Transverse colon (tissue), 4 donors: Measurements from ENCODE around the gene ACKR1. TPM values are rescaled to one million over a fixed set of nuclear protein-coding genes. Genes with fewer than 3 reads are reported as not detected.

ENCODE experiments used
- DNase-seq: peaks from one replicate; pipeline ENCODE4 v3.0.0-alpha.2; 2019
- H3K27ac ChIP-seq, 4 donors: fragments of 200-600 bp; sonication (generic); 2 replicates each; pipeline ENCODE4 v1.5.1; 2016 to 2018; ENCODE audit warnings: inconsistent platforms in 4 of 4
- H3K27me3 ChIP-seq: fragments of 200-600 bp; sonication (generic); 2 replicates; pipeline ENCODE4 v1.5.1; 2017; ENCODE audit warnings: inconsistent platforms
- H3K36me3 ChIP-seq, 4 donors: fragments of 200-600 bp; sonication (generic); 2 replicates each; pipeline ENCODE4 v1.5.1; 2017 to 2019; ENCODE audit warnings: inconsistent platforms in 4 of 4
- H3K4me1 ChIP-seq, 4 donors: fragments of 200-600 bp; sonication (generic); 2 replicates each; pipeline ENCODE4 v1.5.1; 2017 to 2020; ENCODE audit warnings: inconsistent platforms in 4 of 4
- H3K4me3 ChIP-seq, 4 donors: fragments of 200-600 bp; sonication (generic); 1 replicate in 1 of 4; 2 replicates in 3 of 4; pipeline versions ENCODE4 v1.5.1 to v1.6.1; 2017 to 2019; ENCODE audit warnings: inconsistent platforms in 4 of 4
- H3K9me3 ChIP-seq, 2 donors: fragments of 200-600 bp; sonication (generic); 2 replicates each; pipeline ENCODE4 v1.5.1; 2017 to 2019; ENCODE audit warnings: inconsistent platforms in 2 of 2
- CTCF ChIP-seq, 5 experiments: fragments of 200-600 bp in 3 of 5; fragments of 450-650 bp in 2 of 5; sonication (generic) in 3 of 5; IDR thresholded peaks; 1 replicate in 2 of 5; 2 replicates in 3 of 5; pipeline ENCODE4 v1.5.1; 2016 to 2017; ENCODE audit warnings: antibody characterized with exemption in 5 of 5, inconsistent platforms in 3 of 5, mild to moderate bottlenecking in 2 of 5, moderate library complexity in 1 of 5
- EP300 ChIP-seq: sonication (generic); formaldehyde crosslinking; IDR thresholded peaks from one replicate; pipeline ENCODE4 v1.6.1; 2017; ENCODE audit warnings: antibody characterized with exemption, low read depth
- POLR2A ChIP-seq: fragments of 450-650 bp; IDR thresholded peaks from one replicate; pipeline ENCODE4 v1.6.1; 2016; ENCODE audit warnings: antibody characterized with exemption, mild to moderate bottlenecking, moderate library complexity
- POLR2AphosphoS5 ChIP-seq, 3 donors: sonication (generic); formaldehyde crosslinking; IDR thresholded peaks; one replicate each; pipeline ENCODE4 v1.6.1; 2016; ENCODE audit warnings: antibody characterized with exemption in 3 of 3
- WGBS, 2 donors: methylation state at CpG; one replicate each; pipeline ENCODE4 v1.1.5; 2018; ENCODE audit warnings: low coverage in 1 of 2; 5-methylcytosine and 5-hydroxymethylcytosine counted together
- in situ Hi-C, 4 donors: fragments of 200-750 bp; cut with MboI; loops; one replicate each; pipeline versions ENCODE4 v1.15.0 to v1.15.1; 2017; ENCODE audit warnings: low sequenced_read_pairs in 3 of 4, low pct_ligation_motif_present in 1 of 4, low pct_unique_long_range_greater_than_20kb in 1 of 4
- intact Hi-C: fragments of 100-400 bp; cut with DNase I; formaldehyde crosslinking; loops from one replicate; pipeline ENCODE4 v1.15.1; 2023; ENCODE audit warnings: low total_unique reads
- total RNA-seq, 4 donors: library from RNA; depleted of rRNA; stranded (reverse); fragments of >200 nt; gene quantifications; one replicate each; pipeline ENCODE4 v1.1.0, GENCODE V29; 2016

The ACKR1 gene
- total RNA-seq, 4 donors from 2014 or later: 4.1 to 16.7 (median 9.9) TPM

GRCh38 chr1:159175571-159175970 lies 29.1 kb upstream of the ACKR1 start:
- TF ChIP-seq POLR2A: no peak
- no peak for TF ChIP-seq CTCF (IDR thresholded peaks at IDR 0.05)
- no peak for TF ChIP-seq EP300
- no peak for TF ChIP-seq POLR2AphosphoS5 (IDR thresholded peaks at IDR 0.05)
- DNase-seq: no peak
- WGBS, 2 donors: 62 to 85% methylated on average over 2 of the region's 2 CpGs
- intact Hi-C loops: no loop called here
- H3K4me3 ChIP-seq: no peak overlapping the region
- no peaks in the 10 kb centered on the region for H3K9me3 ChIP-seq
- peaks cover 31% of the 10 kb centered on the region for H3K27me3 ChIP-seq
- no peak overlapping the region for H3K27ac ChIP-seq
- in situ Hi-C loops: no loop called here
- peaks cover 0 to 4% (median 0%) of the 10 kb centered on the region in 4 donors for H3K4me1 ChIP-seq
- no peaks in the 10 kb centered on the region for H3K36me3 ChIP-seq

GRCh38 chr1:159177272-159177907 lies 27.3 kb upstream of the ACKR1 start:
- no peak for TF ChIP-seq CTCF (IDR thresholded peaks at IDR 0.05)
- no peak for TF ChIP-seq POLR2AphosphoS5 (IDR thresholded peaks at IDR 0.05)
- TF ChIP-seq EP300: no peak
- intact Hi-C loops: loop anchor here (2.0 kb wide), 1 partner anchor 77 kb away; no protein-coding TSS in a partner anchor
- in situ Hi-C loops: no loop called here
- H3K4me1 ChIP-seq: peaks cover 0 to 4% (median 0%) of the 10 kb centered on the region in 4 donors
- no peaks in the 10 kb centered on the region for H3K36me3 ChIP-seq
- H3K27ac ChIP-seq: no peak overlapping the region
- DNase-seq: peak; percentile 22
- no peaks in the 10 kb centered on the region for H3K9me3 ChIP-seq
- H3K27me3 ChIP-seq: peaks cover 13% of the 10 kb centered on the region
- no peak overlapping the region for H3K4me3 ChIP-seq
- WGBS, 2 donors: 0 to 18% methylated on average over 1 to 3 of the region's 3 CpGs

GRCh38 chr1:159179906-159180305 lies 24.8 kb upstream of the ACKR1 start:
- Histone ChIP-seq H3K4me1 (no peaks in the 10 kb centered on the region), H3K27me3 (no peaks in the 10 kb centered on the region), H3K9me3 (no peaks in the 10 kb centered on the region), H3K36me3 (no peaks in the 10 kb centered on the region), H3K4me3 (no peak overlapping the region), H3K27ac (no peak overlapping the region)
- in situ Hi-C loops (no loop called here), intact Hi-C loops (no loop called here)
- no peak for TF ChIP-seq EP300
- TF ChIP-seq POLR2A: no peak
- no peak for TF ChIP-seq CTCF (IDR thresholded peaks at IDR 0.05)
- TF ChIP-seq POLR2AphosphoS5 (IDR thresholded peaks at IDR 0.05): no peak
- no peak for DNase-seq

- DNase-seq: no peak
- 97 to 100% methylated on average over 2 of the region's 2 CpGs for WGBS, 2 donors
- no peak overlapping the region for H3K4me3 ChIP-seq
- intact Hi-C loops: no loop called here
- peaks cover 5% of the 10 kb centered on the region for H3K27me3 ChIP-seq
- H3K9me3 ChIP-seq: no peaks in the 10 kb centered on the region
- H3K4me1 ChIP-seq: no peaks in the 10 kb centered on the region
- no peak overlapping the region for H3K27ac ChIP-seq
- in situ Hi-C loops: no loop called here
- TF ChIP-seq POLR2AphosphoS5 (IDR thresholded peaks at IDR 0.05) (no peak), CTCF (IDR thresholded peaks at IDR 0.05) (no peak), EP300 (no peak), POLR2A (no peak)
- no peaks in the 10 kb centered on the region for H3K36me3 ChIP-seq
Observed at GRCh38 chr1:159180516-159180915, 24.2 kb upstream of the ACKR1 start.
